Esophagus squamous epithelium (tissue), 5 donors: Measurements from ENCODE around the gene ECM2. TPM values are rescaled to one million over a fixed set of nuclear protein-coding genes. Genes with fewer than 3 reads are reported as not detected.

ENCODE experiments used
- DNase-seq: peaks from one replicate; lab custom pipeline; 2025; lab: John Stamatoyannopoulos, UW
- H3K27ac ChIP-seq, 4 donors: fragments of 200-600 bp; sonication (generic); one replicate each; pipeline ENCODE4 v1.5.1; 2016 to 2019; ENCODE audit warnings: mild to moderate bottlenecking in 1 of 4
- H3K27me3 ChIP-seq, 4 donors: fragments of 200-600 bp; sonication (generic); 1 replicate in 3 of 4; 2 replicates in 1 of 4; pipeline versions ENCODE4 v1.5.1 to v1.6.0; 2017 to 2021; ENCODE audit warnings: antibody characterized with exemption in 1 of 4
- H3K36me3 ChIP-seq, 3 donors: fragments of 200-600 bp; sonication (generic); one replicate each; pipeline ENCODE4 v1.5.1; 2016 to 2019
- H3K4me1 ChIP-seq, 3 donors: fragments of 200-600 bp; sonication (generic); one replicate each; pipeline ENCODE4 v1.5.1; 2017 to 2019
- H3K4me3 ChIP-seq, 4 donors: fragments of 200-600 bp; sonication (generic); 1 replicate in 3 of 4; 2 replicates in 1 of 4; pipeline ENCODE4 v1.5.1; 2016 to 2019; ENCODE audit warnings: mild to moderate bottlenecking in 2 of 4, moderate library complexity in 1 of 4
- H3K9me3 ChIP-seq, 3 donors: fragments of 200-600 bp; sonication (generic); one replicate each; pipeline ENCODE4 v1.5.1; 2016 to 2019
- CTCF ChIP-seq, 6 experiments: fragments of 450-650 bp in 4 of 6; fragments of 200-600 bp in 2 of 6; sonication (generic) in 2 of 6; IDR thresholded peaks; one replicate each; pipeline ENCODE4 v1.5.1; 2016 to 2019; ENCODE audit warnings: antibody characterized with exemption in 6 of 6, mild to moderate bottlenecking in 4 of 6, moderate library complexity in 4 of 6
- POLR2A ChIP-seq, 4 donors: fragments of 450-650 bp; IDR thresholded peaks; one replicate each; pipeline ENCODE4 v1.6.1; 2017; ENCODE audit warnings: antibody characterized with exemption in 4 of 4, mild to moderate bottlenecking in 4 of 4, moderate library complexity in 3 of 4
- WGBS, 2 donors: methylation state at CpG; one replicate each; pipeline ENCODE4 v1.1.5; 2018; 5-methylcytosine and 5-hydroxymethylcytosine counted together
- intact Hi-C: fragments of 100-400 bp; cut with DNase I; formaldehyde crosslinking; loops from one replicate; pipeline ENCODE4 v1.15.0; 2022
- total RNA-seq, 4 donors: library from RNA; depleted of rRNA; stranded (reverse); fragments of >200 nt; gene quantifications; one replicate each; pipeline ENCODE4 v1.1.0, GENCODE V29; 2016
- donor health status: DM: yes; HTN: yes; CAD: no.

ECM2 gene
- total RNA-seq, 4 donors from 2014 or later: 0.57 to 13.1 (median 3.5) TPM

DNA sequence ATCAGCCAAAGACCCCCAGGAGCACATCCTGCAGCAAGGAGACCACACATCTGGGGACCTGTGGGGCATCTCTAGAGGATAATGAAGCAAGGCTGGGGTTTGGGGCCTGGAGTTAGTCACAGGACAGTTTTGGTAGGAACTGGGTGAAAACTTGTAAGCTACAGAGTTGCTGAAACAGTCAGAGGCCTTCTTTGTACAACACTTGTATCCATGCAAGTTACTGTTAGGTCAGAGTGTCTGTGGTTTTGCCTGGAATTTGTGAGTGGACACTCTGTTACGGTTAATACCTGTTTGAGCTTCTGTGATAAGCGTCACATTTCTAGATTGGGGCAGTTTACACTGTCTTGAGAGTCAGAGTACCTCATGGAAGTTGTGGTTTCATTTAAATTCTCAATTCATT lies 30.9 kb downstream of the ECM2 start:
- Histone ChIP-seq H3K27ac (peak overlapping the region in 3 of 4 donors; percentile 22 to 87 (median 83)), H3K4me1 (peaks cover 4 to 73% (median 48%) of the 10 kb centered on the region in 3 donors)
- intact Hi-C loops: loop anchor here (10.0 kb wide), 1 partner anchor 90 kb away; no protein-coding TSS in a partner anchor

GRCh38 chr9:92503156-92503555 lies 32.6 kb downstream of the ECM2 start:
- TF ChIP-seq CTCF (IDR thresholded peaks at IDR 0.05) (no peak), POLR2A (IDR thresholded peaks at IDR 0.05) (no peak)

More for the DNA sequence above, 30.9 kb downstream of the ECM2 start:
- Histone ChIP-seq H3K27me3 (no peaks in the 10 kb centered on the region), H3K4me3 (no peak overlapping the region), H3K36me3 (no peaks in the 10 kb centered on the region), H3K9me3 (no peaks in the 10 kb centered on the region)
- no peak for DNase-seq
- TF ChIP-seq CTCF (IDR thresholded peaks at IDR 0.05) (no peak), POLR2A (IDR thresholded peaks at IDR 0.05) (no peak)
- 90 to 96% methylated on average over 2 of the region's 2 CpGs for WGBS, 2 donors

DNA sequence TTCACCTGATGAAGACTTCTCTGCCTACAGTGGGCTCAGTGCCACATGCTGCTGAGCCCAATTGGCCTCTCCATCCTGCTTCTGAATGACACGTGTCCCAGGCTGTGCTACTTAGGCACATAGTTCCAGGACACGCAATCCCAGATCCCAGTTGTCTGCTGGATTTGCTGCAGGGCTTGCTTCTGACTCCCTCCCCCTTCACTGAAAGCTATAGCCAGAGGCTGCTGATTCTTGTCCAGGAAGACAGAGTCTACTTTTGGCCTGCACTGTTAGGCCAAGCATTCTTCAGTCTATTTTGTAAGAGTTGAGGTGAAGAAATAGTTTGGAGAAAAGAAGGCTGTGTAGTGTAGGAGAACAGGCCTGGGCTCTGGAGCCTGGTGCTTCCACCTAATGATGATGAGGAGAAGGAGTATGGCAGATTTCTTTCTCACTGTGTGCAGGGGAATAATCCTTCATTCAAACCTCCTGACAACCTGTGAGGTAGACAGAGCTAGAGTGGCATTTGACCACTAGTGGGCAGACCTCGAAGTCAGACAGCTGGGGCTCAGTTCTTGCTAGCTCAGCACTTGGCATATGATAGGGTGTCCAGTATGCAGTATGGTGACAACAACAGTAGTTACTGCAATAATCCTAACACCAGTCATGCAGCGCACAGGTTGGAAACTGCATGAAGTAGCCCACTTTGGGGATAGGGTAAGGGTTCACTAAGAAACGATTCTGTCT lies 34.0 kb downstream of the ECM2 start:
- Histone ChIP-seq H3K27ac (peak overlapping the region; percentile 20 to 60 (median 44)), H3K36me3 (no peaks in the 10 kb centered on the region), H3K4me1 (peaks cover 4 to 51% (median 33%) of the 10 kb centered on the region in 3 donors), H3K9me3 (no peaks in the 10 kb centered on the region), H3K27me3 (no peaks in the 10 kb centered on the region), H3K4me3 (no peak overlapping the region)
- DNase-seq: no peak
- no peak for TF ChIP-seq POLR2A (IDR thresholded peaks at IDR 0.05)
- peak in 5 of 6 experiments; percentile 21 to 52 (median 37) for TF ChIP-seq CTCF (IDR thresholded peaks at IDR 0.05)
- whole genome bisulfite sequencing, 2 donors: 80 to 98% methylated on average over 2 to 5 of the region's 5 CpGs
- intact Hi-C loops: loop anchor here (10.0 kb wide), 1 partner anchor 93 kb away; no protein-coding TSS in a partner anchor

More at GRCh38 chr9:92503156-92503555, 32.6 kb downstream of the ECM2 start:
- intact Hi-C loops: loop anchor here (10.0 kb wide), 1 partner anchor 92 kb away; no protein-coding TSS in a partner anchor
- peaks cover 4 to 64% (median 46%) of the 10 kb centered on the region in 3 donors for H3K4me1 ChIP-seq
- H3K27me3 ChIP-seq: no peaks in the 10 kb centered on the region
- no peak overlapping the region for H3K4me3 ChIP-seq
- 81 to 83% methylated on average over 2 of the region's 2 CpGs for WGBS, 2 donors
- no peaks in the 10 kb centered on the region for H3K9me3 ChIP-seq
- H3K27ac ChIP-seq: no peak overlapping the region
- H3K36me3 ChIP-seq: no peaks in the 10 kb centered on the region
- no peak for DNase-seq

- no peak overlapping the region for H3K4me3 ChIP-seq
- no peak for DNase-seq
- H3K4me1 ChIP-seq: peaks cover 4 to 40% (median 26%) of the 10 kb centered on the region in 3 donors
- 95 to 98% methylated on average over 5 of the region's 5 CpGs for WGBS, 2 donors
- intact Hi-C loops: loop anchor here (10.0 kb wide), 1 partner anchor 94 kb away; no protein-coding TSS in a partner anchor
- no peaks in the 10 kb centered on the region for H3K9me3 ChIP-seq
- no peaks in the 10 kb centered on the region for H3K27me3 ChIP-seq
- no peaks in the 10 kb centered on the region for H3K36me3 ChIP-seq
- H3K27ac ChIP-seq: no peak overlapping the region
- TF ChIP-seq POLR2A (IDR thresholded peaks at IDR 0.05) (no peak), CTCF (IDR thresholded peaks at IDR 0.05) (no peak)
Observed at GRCh38 chr9:92500725-92501124, 35.1 kb downstream of the ECM2 start.

DNA sequence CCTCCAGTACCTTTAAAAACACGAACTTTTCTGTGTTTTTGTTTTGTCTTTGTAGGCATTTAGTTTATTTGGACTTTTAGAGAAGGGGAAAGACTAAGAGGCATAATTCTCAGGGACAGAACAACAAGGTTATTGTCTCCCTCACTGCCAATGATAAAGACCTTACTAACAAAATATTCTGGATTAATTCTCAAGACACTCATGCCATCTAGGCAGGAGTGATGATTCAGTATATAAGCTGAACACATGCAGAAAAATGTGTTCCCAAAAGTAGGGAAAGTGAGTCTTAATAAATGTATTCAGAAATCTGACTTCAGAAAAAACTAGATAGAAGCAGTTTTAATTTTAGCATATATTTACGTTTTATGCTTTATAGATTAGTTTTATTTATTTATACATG lies 36.1 kb downstream of the ECM2 start:
- H3K36me3 ChIP-seq: no peaks in the 10 kb centered on the region
- WGBS, 2 donors: 81 to 89% methylated on average over 2 of the region's 2 CpGs
- no peak overlapping the region for H3K4me3 ChIP-seq
- no peak for DNase-seq
- H3K4me1 ChIP-seq: peaks cover 3 to 29% (median 16%) of the 10 kb centered on the region in 3 donors
- intact Hi-C loops: loop anchor here (10.0 kb wide), 1 partner anchor 95 kb away; no protein-coding TSS in a partner anchor
- no peaks in the 10 kb centered on the region for H3K9me3 ChIP-seq
- no peaks in the 10 kb centered on the region for H3K27me3 ChIP-seq
- H3K27ac ChIP-seq: no peak overlapping the region
- TF ChIP-seq CTCF (IDR thresholded peaks at IDR 0.05) (no peak), POLR2A (IDR thresholded peaks at IDR 0.05) (no peak)
